Caco-2 (cell line): ENCODE measurements around the gene KYNU. TPM values are rescaled to one million over a fixed set of nuclear protein-coding genes. Genes with fewer than 3 reads are reported as not detected.

Experiments
- BruUV-seq: library from RNA; stranded (reverse); fragments of 400-500 nt; replicated peaks from 2 replicates; lab custom pipeline; 2021; lab: Mats Ljungman, UMichigan
- CTCF ChIA-PET: fragments of 300-600 bp; sonication (Branson Sonifier 250); formaldehyde crosslinking; loops from one replicate; lab custom pipeline; 2022; ENCODE audit warnings: antibody characterized with exemption; lab: Charles Lee
- POLR2A ChIA-PET: fragments of 300-600 bp; sonication (Branson Sonifier 250); formaldehyde crosslinking; loops from one replicate; lab custom pipeline; 2022; ENCODE audit warnings: antibody characterized with exemption; lab: Charles Lee
- DNase-seq, 2 experiments: peaks; one replicate each; pipeline versions ENCODE4 v3.0.0 to v3.0.0-alpha.2; 2020 to 2022
- H3K27me3 ChIP-seq: replicated peaks from 2 replicates; pipeline ENCODE4 v1.6.0; 2011; ENCODE audit warnings: low read length; ENCODE audit not compliant: control insufficient read depth, insufficient read depth
- H3K36me3 ChIP-seq: 2 replicates; pipeline ENCODE4 v1.5.1; 2011; ENCODE audit warnings: low read length; ENCODE audit not compliant: control insufficient read depth, insufficient read depth
- H3K4me1 ChIP-seq: fragments of 250-450 bp; sonication (Bioruptor Pico); 2 replicates; pipeline ENCODE4 v1.5.1; 2020; ENCODE audit warnings: mild to moderate bottlenecking
- H3K4me3 ChIP-seq: 2 replicates; pipeline ENCODE4 v1.5.1; 2011; ENCODE audit warnings: low read depth, mild to moderate bottlenecking, control low read depth, low read length
- H3K9me3 ChIP-seq: fragments of 250-450 bp; sonication (Bioruptor Pico); 2 replicates; pipeline ENCODE4 v1.5.1; 2020; ENCODE audit warnings: mild to moderate bottlenecking, moderate library complexity
- H3K27ac Mint-ChIP-seq: one replicate; pipeline ENCODE4 v1.8.0; 2022; ENCODE audit warnings: mixed read lengths; ENCODE audit not compliant: unreplicated experiment
- H3K27me3 Mint-ChIP-seq: one replicate; pipeline ENCODE4 v1.8.0; 2022; ENCODE audit warnings: mixed read lengths; ENCODE audit not compliant: insufficient read depth, unreplicated experiment
- H3K36me3 Mint-ChIP-seq: one replicate; pipeline ENCODE4 v1.8.0; 2022; ENCODE audit warnings: mild to moderate bottlenecking, mixed read lengths; ENCODE audit not compliant: insufficient read depth, unreplicated experiment
- H3K4me1 Mint-ChIP-seq: one replicate; pipeline ENCODE4 v1.8.0; 2022; ENCODE audit warnings: low read depth, mixed read lengths; ENCODE audit not compliant: unreplicated experiment
- H3K4me3 Mint-ChIP-seq: one replicate; pipeline ENCODE4 v1.8.0; 2022; ENCODE audit warnings: mild to moderate bottlenecking, moderate library complexity, mixed read lengths; ENCODE audit not compliant: unreplicated experiment
- H3K9me3 Mint-ChIP-seq: one replicate; pipeline ENCODE4 v1.8.0; 2022; ENCODE audit warnings: mixed read lengths; ENCODE audit not compliant: unreplicated experiment
- intact Hi-C: fragments of 100-400 bp; cut with micrococcal nuclease; formaldehyde crosslinking; loops from one replicate; pipeline ENCODE4 v1.10.0; 2022; ENCODE audit not compliant: unreplicated experiment
- total RNA-seq: library from RNA; stranded (reverse); gene quantifications from 2 replicates; pipeline ENCODE4 v1.2.3, GENCODE V29; 2022
- TF ChIP-seq, protein P1 (sequence below), 2 experiments: fragments of 200-600 bp in 1 of 2; IDR thresholded peaks; 1 replicate in 1 of 2; 2 replicates in 1 of 2; pipeline versions ENCODE4 v1.5.1 to v1.8.0; 2011 to 2022; ENCODE audit warnings: antibody characterized with exemption in 1 of 2, control low read depth in 1 of 2, inconsistent platforms in 1 of 2, low read depth in 1 of 2, low read length in 1 of 2, mild to moderate bottlenecking in 1 of 2, moderate library complexity in 1 of 2; ENCODE audit not compliant: insufficient read depth in 1 of 2, severe bottlenecking in 1 of 2, unreplicated experiment in 1 of 2

KYNU gene
- total RNA-seq, 1 experiment from 2014 or later = 4.3 TPM

DNA sequence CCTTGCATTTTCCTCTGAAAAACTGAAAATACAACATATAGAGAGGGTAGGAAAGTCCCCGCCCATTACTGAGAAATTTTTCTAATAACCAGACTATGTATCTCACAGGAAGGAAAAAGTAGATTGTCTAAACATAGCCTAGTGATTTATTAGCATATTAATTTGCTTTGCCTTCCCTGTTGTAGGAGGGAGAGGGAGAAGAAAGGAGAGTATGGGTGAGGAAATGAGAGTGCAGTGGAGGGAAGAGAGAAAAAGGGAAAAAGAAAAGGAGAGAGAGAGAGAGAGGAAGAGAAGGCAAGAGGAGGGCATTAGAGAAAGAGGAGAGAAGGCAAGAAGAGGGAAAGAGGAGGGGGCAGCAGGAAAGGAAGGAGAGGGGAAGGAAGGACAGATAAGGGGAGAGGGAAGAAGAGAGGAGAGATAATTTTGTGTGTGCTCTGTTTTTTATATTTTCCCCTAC is 3.6 kb upstream of the KYNU start:
- ChIA-PET POLR2A (no interaction called here), CTCF (interaction anchor here (1.1 kb wide), 1 partner anchor 42 kb away, joined by 3 read pairs; no protein-coding TSS in a partner anchor)
- Histone ChIP-seq H3K36me3 (no peaks in the 10 kb centered on the region; the same call in 1 of the 2 replicates), H3K4me3 (no peak overlapping the region), H3K4me1 (peaks cover 47% of the 10 kb centered on the region), H3K27me3 (no peaks in the 10 kb centered on the region), H3K9me3 (peaks cover 1% of the 10 kb centered on the region; the same call in 1 of the 2 replicates)
- no peak overlapping the region for H3K4me3 Mint-ChIP-seq
- intact Hi-C loops = loop anchor here (1.0 kb wide), 2 partner anchors 11 to 106 kb away; no protein-coding TSS in a partner anchor
- peak overlapping the region; percentile 40 for H3K27ac Mint-ChIP-seq
- peaks cover 8% of the 10 kb centered on the region for H3K9me3 Mint-ChIP-seq
- no peaks in the 10 kb centered on the region for H3K36me3 Mint-ChIP-seq
- H3K4me1 Mint-ChIP-seq = peaks cover 36% of the 10 kb centered on the region
- TF ChIP-seq, protein P1, sequence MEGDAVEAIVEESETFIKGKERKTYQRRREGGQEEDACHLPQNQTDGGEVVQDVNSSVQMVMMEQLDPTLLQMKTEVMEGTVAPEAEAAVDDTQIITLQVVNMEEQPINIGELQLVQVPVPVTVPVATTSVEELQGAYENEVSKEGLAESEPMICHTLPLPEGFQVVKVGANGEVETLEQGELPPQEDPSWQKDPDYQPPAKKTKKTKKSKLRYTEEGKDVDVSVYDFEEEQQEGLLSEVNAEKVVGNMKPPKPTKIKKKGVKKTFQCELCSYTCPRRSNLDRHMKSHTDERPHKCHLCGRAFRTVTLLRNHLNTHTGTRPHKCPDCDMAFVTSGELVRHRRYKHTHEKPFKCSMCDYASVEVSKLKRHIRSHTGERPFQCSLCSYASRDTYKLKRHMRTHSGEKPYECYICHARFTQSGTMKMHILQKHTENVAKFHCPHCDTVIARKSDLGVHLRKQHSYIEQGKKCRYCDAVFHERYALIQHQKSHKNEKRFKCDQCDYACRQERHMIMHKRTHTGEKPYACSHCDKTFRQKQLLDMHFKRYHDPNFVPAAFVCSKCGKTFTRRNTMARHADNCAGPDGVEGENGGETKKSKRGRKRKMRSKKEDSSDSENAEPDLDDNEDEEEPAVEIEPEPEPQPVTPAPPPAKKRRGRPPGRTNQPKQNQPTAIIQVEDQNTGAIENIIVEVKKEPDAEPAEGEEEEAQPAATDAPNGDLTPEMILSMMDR (IDR thresholded peaks at IDR 0.05; ENCODE audit: insufficient read depth in 1 of 2, low read depth in 1 of 2, low read length in 1 of 2, severe bottlenecking in 1 of 2, unreplicated experiment in 1 of 2) = no peak
- no peak for DNase-seq
- BruUV-seq = no TSS peak
- no peaks in the 10 kb centered on the region for H3K27me3 Mint-ChIP-seq

DNA sequence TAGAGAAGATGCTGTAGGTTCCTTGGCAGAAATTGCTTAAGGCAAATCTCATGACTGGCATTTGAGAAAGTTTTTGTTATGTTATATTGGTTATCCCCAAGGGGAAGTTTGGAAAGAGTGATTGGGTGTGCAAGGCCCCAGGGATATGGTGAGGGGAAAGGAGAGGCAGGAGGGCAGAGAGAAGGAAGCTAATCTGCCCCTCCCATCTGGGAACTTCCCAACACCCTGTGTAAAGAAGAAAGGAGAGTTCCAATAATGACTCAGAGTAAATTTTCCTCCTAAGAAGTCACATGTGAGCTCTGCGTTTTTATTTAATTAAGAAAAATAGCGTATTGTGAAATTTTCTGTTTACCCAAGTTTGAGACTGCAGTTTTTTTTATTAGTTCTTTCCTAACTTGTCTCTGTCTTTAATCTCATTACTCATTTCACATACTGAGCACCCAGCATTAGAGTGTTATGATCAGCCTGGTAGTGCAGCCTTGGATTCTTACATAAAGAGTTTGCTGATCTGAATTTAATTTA is 3.1 kb upstream of the KYNU start:
- no TSS peak for BruUV-seq
- Histone ChIP-seq H3K27me3 (no peaks in the 10 kb centered on the region), H3K9me3 (no peaks in the 10 kb centered on the region), H3K4me1 (peaks cover 46% of the 10 kb centered on the region), H3K4me3 (no peak overlapping the region), H3K36me3 (no peaks in the 10 kb centered on the region; the same call in 1 of the 2 replicates)
- Mint-ChIP-seq H3K9me3 (peaks cover 7% of the 10 kb centered on the region), H3K4me3 (no peak overlapping the region), H3K4me1 (peaks cover 35% of the 10 kb centered on the region), H3K27ac (peak overlapping the region; percentile 40), H3K27me3 (no peaks in the 10 kb centered on the region), H3K36me3 (no peaks in the 10 kb centered on the region)
- peak; percentile 39 to 42 for DNase-seq
- ChIA-PET CTCF (interaction anchor here (1.1 kb wide), 1 partner anchor 41 kb away, joined by 3 read pairs; no protein-coding TSS in a partner anchor), POLR2A (no interaction called here)
- intact Hi-C loops = loop anchor here (1.0 kb wide), 2 partner anchors 11 to 106 kb away; no protein-coding TSS in a partner anchor
- TF ChIP-seq, protein P1 (IDR thresholded peaks at IDR 0.05; ENCODE audit: insufficient read depth in 1 of 2, low read depth in 1 of 2, low read length in 1 of 2, severe bottlenecking in 1 of 2, unreplicated experiment in 1 of 2) = no peak

DNA sequence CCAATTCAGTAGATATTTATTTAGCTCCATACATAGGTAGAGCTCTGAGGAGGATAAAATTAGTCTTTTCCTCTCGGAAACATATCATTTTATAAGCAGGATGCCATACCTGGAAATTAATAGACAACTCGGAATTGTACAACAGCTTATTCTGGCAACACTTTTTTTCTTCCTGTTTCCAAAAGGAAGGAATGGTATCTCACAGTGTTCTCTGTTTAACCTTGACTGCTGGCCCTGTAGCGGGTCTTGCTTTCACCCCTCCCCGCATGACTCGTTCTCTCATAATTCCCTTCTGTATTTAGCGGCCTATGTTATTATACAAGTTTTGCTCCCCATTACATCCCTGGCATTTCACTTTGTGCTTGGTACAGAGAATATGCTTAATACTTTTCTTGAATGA is 2.5 kb upstream of the KYNU start:
- Histone ChIP-seq H3K9me3 (no peaks in the 10 kb centered on the region), H3K4me1 (peaks cover 41% of the 10 kb centered on the region), H3K27me3 (no peaks in the 10 kb centered on the region), H3K4me3 (no peak overlapping the region), H3K36me3 (no peaks in the 10 kb centered on the region; the same call in 1 of the 2 replicates)
- TF ChIP-seq, protein P1 (IDR thresholded peaks at IDR 0.05; ENCODE audit: insufficient read depth in 1 of 2, low read depth in 1 of 2, low read length in 1 of 2, severe bottlenecking in 1 of 2, unreplicated experiment in 1 of 2) = no peak
- BruUV-seq = no TSS peak
- H3K9me3 Mint-ChIP-seq = peaks cover under 1% of the 10 kb centered on the region
- ChIA-PET CTCF (interaction anchor here (1.1 kb wide), 1 partner anchor 41 kb away, joined by 3 read pairs; no protein-coding TSS in a partner anchor), POLR2A (no interaction called here)
- no peak overlapping the region for H3K4me3 Mint-ChIP-seq
- peaks cover 29% of the 10 kb centered on the region for H3K4me1 Mint-ChIP-seq
- H3K27ac Mint-ChIP-seq = no peak overlapping the region
- no peaks in the 10 kb centered on the region for H3K36me3 Mint-ChIP-seq
- no peak for DNase-seq
- intact Hi-C loops = loop anchor here (5.0 kb wide), 1 partner anchor 77 kb away; no protein-coding TSS in a partner anchor
- H3K27me3 Mint-ChIP-seq = no peaks in the 10 kb centered on the region
